H9 (cell line): ENCODE results near the gene WSCD1. TPM values are rescaled to one million over a fixed set of nuclear protein-coding genes. Genes with fewer than 3 reads are reported as not detected.
A peak's percentile ranks its signal among the peaks of the same experiment; 100 is the strongest.

Source experiments
- DNase-seq: peaks from one replicate; pipeline ENCODE4 v3.0.0-alpha.2; 2017
- H2AFZ ChIP-seq: one replicate; pipeline ENCODE4 v1.6.1; 2013; ENCODE audit warnings: mild to moderate bottlenecking, low read length, control low read depth, moderate library complexity
- H2AK5ac ChIP-seq: 2 replicates; pipeline ENCODE4 v1.6.1; 2013; ENCODE audit warnings: low read length, control low read depth, mixed read lengths; ENCODE audit not compliant: insufficient read length
- H2BK120ac ChIP-seq: one replicate; pipeline ENCODE4 v1.6.1; 2013; ENCODE audit warnings: low read depth, mild to moderate bottlenecking, low read length, control low read depth, inconsistent platforms; ENCODE audit not compliant: poor library complexity, severe bottlenecking
- H2BK12ac ChIP-seq: 2 replicates; pipeline ENCODE4 v1.6.1; 2013; ENCODE audit warnings: low read length, control low read depth, mixed read lengths, low read depth; ENCODE audit not compliant: insufficient read length
- H2BK15ac ChIP-seq: 2 replicates; pipeline ENCODE4 v1.6.1; 2013; ENCODE audit warnings: low read depth, low read length, control low read depth
- H2BK20ac ChIP-seq: one replicate; pipeline ENCODE4 v1.6.1; 2013; ENCODE audit warnings: low read depth, mild to moderate bottlenecking, low read length, control low read depth, inconsistent platforms; ENCODE audit not compliant: poor library complexity, severe bottlenecking
- H2BK5ac ChIP-seq: 2 replicates; pipeline ENCODE4 v1.6.1; 2013; ENCODE audit warnings: low read length, control low read depth, mixed read lengths; ENCODE audit not compliant: insufficient read length
- H3K14ac ChIP-seq: 2 replicates; pipeline ENCODE4 v1.6.1; 2013; ENCODE audit warnings: low read length, control low read depth; ENCODE audit not compliant: insufficient read depth
- H3K18ac ChIP-seq: 2 replicates; pipeline ENCODE4 v1.6.1; 2013; ENCODE audit warnings: low read depth, mild to moderate bottlenecking, mixed read lengths, low read length, control low read depth; ENCODE audit not compliant: insufficient read length
- H3K23ac ChIP-seq: 2 replicates; pipeline ENCODE4 v1.6.1; 2013; ENCODE audit warnings: low read length, control low read depth, mixed read lengths, low read depth; ENCODE audit not compliant: insufficient read length
- H3K23me2 ChIP-seq: 2 replicates; pipeline ENCODE4 v1.6.1; 2013; ENCODE audit warnings: low read depth, mild to moderate bottlenecking, mixed read lengths, low read length, control low read depth; ENCODE audit not compliant: insufficient read length, poor library complexity, severe bottlenecking
- H3K27ac ChIP-seq: 2 replicates; pipeline ENCODE4 v1.5.1; 2013; ENCODE audit warnings: low read length, control low read depth, mixed read lengths, low read depth; ENCODE audit not compliant: insufficient read length
- H3K27me3 ChIP-seq: 2 replicates; pipeline ENCODE4 v1.6.1; 2013; ENCODE audit warnings: low read length, control low read depth, inconsistent platforms; ENCODE audit not compliant: insufficient read depth
- H3K4ac ChIP-seq: 2 replicates; pipeline ENCODE4 v1.6.1; 2013; ENCODE audit warnings: low read depth, mild to moderate bottlenecking, control low read depth, inconsistent platforms, low read length, moderate library complexity
- H3K4me1 ChIP-seq: 2 replicates; pipeline ENCODE4 v1.6.1; 2013; ENCODE audit warnings: low read length, control low read depth, inconsistent platforms; ENCODE audit not compliant: insufficient read depth
- H3K4me2 ChIP-seq: 2 replicates; pipeline ENCODE4 v1.6.1; 2013; ENCODE audit warnings: low read length, control low read depth, mixed read lengths; ENCODE audit not compliant: insufficient read length, insufficient read depth
- H3K56ac ChIP-seq: 2 replicates; pipeline ENCODE4 v1.6.1; 2013; ENCODE audit warnings: low read depth, mild to moderate bottlenecking, mixed read lengths, low read length, control low read depth; ENCODE audit not compliant: insufficient read length
- H3K79me1 ChIP-seq: 2 replicates; pipeline ENCODE4 v1.6.1; 2013; ENCODE audit warnings: low read depth, mild to moderate bottlenecking, moderate library complexity, low read length, control low read depth, inconsistent platforms; ENCODE audit not compliant: insufficient read depth, poor library complexity, severe bottlenecking
- H3K79me2 ChIP-seq: 2 replicates; pipeline ENCODE4 v1.6.1; 2013; ENCODE audit warnings: low read length, control low read depth, inconsistent platforms; ENCODE audit not compliant: insufficient read depth
- H3K9ac ChIP-seq: 2 replicates; pipeline ENCODE4 v1.6.1; 2013; ENCODE audit warnings: low read length, control low read depth, mixed read lengths; ENCODE audit not compliant: insufficient read length; ENCODE audit errors: extremely low read depth
- H3K9me3 ChIP-seq: one replicate; pipeline ENCODE4 v1.6.1; 2013; ENCODE audit warnings: low read depth, low read length, inconsistent platforms; ENCODE audit not compliant: control insufficient read depth
- H3T11ph ChIP-seq: one replicate; pipeline ENCODE4 v1.6.1; 2013; ENCODE audit warnings: mild to moderate bottlenecking, low read length, control low read depth, inconsistent platforms
- H4K20me1 ChIP-seq: one replicate; pipeline ENCODE4 v1.6.1; 2013; ENCODE audit not compliant: control insufficient read depth, insufficient read length, insufficient read depth
- H4K5ac ChIP-seq: 2 replicates; pipeline ENCODE4 v1.6.1; 2013; ENCODE audit warnings: low read depth, mild to moderate bottlenecking, mixed read lengths, low read length, control low read depth; ENCODE audit not compliant: insufficient read length
- H4K8ac ChIP-seq: replicated peaks from 2 replicates; pipeline ENCODE4 v1.6.1; 2013; ENCODE audit warnings: low read length, control low read depth, mixed read lengths, low read depth; ENCODE audit not compliant: insufficient read length
- H4K91ac ChIP-seq: 2 replicates; pipeline ENCODE4 v1.6.1; 2013; ENCODE audit warnings: low read depth, mild to moderate bottlenecking, moderate library complexity, mixed read lengths, low read length, control low read depth; ENCODE audit not compliant: insufficient read length
- H3K27ac Mint-ChIP-seq, 3 experiments: 2 replicates in 2 of 3; 3 replicates in 1 of 3; pipeline ENCODE4 v1.8.0; 2020 to 2021; ENCODE audit warnings: mixed read lengths in 3 of 3, mild to moderate bottlenecking in 1 of 3, moderate library complexity in 1 of 3
- H3K27me3 Mint-ChIP-seq: 2 replicates; pipeline ENCODE4 v1.8.0; 2021; ENCODE audit warnings: low read depth, mild to moderate bottlenecking, moderate library complexity, mixed read lengths
- H3K36me3 Mint-ChIP-seq, 3 experiments: 2 replicates in 2 of 3; 3 replicates in 1 of 3; pipeline ENCODE4 v1.8.0; 2020 to 2021; ENCODE audit warnings: low read depth in 3 of 3, mixed read lengths in 3 of 3; ENCODE audit not compliant: insufficient read depth in 1 of 3
- H3K4me1 Mint-ChIP-seq, 2 experiments: 2 replicates each; pipeline ENCODE4 v1.8.0; 2020; ENCODE audit warnings: mixed read lengths in 2 of 2
- H3K4me3 Mint-ChIP-seq, 2 experiments: 2 replicates in 1 of 2; 3 replicates in 1 of 2; pipeline ENCODE4 v1.8.0; 2020 to 2021; ENCODE audit warnings: mild to moderate bottlenecking in 2 of 2, mixed read lengths in 2 of 2, moderate library complexity in 1 of 2
- H3K9me3 Mint-ChIP-seq, 2 experiments: 2 replicates in 1 of 2; 3 replicates in 1 of 2; pipeline ENCODE4 v1.8.0; 2020; ENCODE audit warnings: mild to moderate bottlenecking in 2 of 2, mixed read lengths in 2 of 2, moderate library complexity in 1 of 2
- CTCF ChIP-seq: fragments of 200-600 bp; sonication (generic); conservative IDR thresholded peaks from 3 replicates; pipeline ENCODE4 v1.8.0; 2021; ENCODE audit warnings: antibody characterized with exemption, mild to moderate bottlenecking
- WGBS: extraction: QIAGEN DNeasy Blood & Tissue Kit; methylation state at CpG from one replicate; pipeline ENCODE4 v1.1.7; 2013; ENCODE audit warnings: missing lambda C conversion rate, low lambda C conversion rate, mixed read lengths; ENCODE audit not compliant: insufficient read length; ENCODE audit errors: extremely low coverage; 5-methylcytosine and 5-hydroxymethylcytosine counted together
- total RNA-seq: library from RNA; stranded (reverse); gene quantifications from 2 replicates; pipeline ENCODE4 v1.2.1, GENCODE V29; 2021

The WSCD1 gene
- total RNA-seq, 1 experiment from 2014 or later = 33.6 TPM

GRCh38 chr17:6077752-6078151 is 7.6 kb downstream of the WSCD1 start:
- no CpG with 5 or more reads among the region's 5 CpGs for WGBS

More at GRCh38 chr17:6077752-6078151, 7.6 kb downstream of the WSCD1 start:
- no peak overlapping the region for H3K9ac ChIP-seq
- no peak overlapping the region for H3K14ac ChIP-seq
- Mint-ChIP-seq H3K27ac (peak overlapping the region in 1 of 3 experiments; percentile 54; a peak in 2 of 7 replicates), H3K9me3 (no peaks in the 10 kb centered on the region), H3K4me3 (no peak overlapping the region), H3K27me3 (no peaks in the 10 kb centered on the region; the same call in 1 of the 2 replicates), H3K36me3 (peaks cover 5 to 12% (median 6%) of the 10 kb centered on the region in 3 experiments), H3K4me1 (peaks cover 42 to 43% of the 10 kb centered on the region in 2 experiments)
- no peak overlapping the region for H4K91ac ChIP-seq
- H3K79me1 ChIP-seq = peaks cover 2% of the 10 kb centered on the region
- no peak overlapping the region for H3K18ac ChIP-seq
- H2AFZ ChIP-seq = no peak overlapping the region
- no peak overlapping the region for H2BK120ac ChIP-seq
- no peak overlapping the region for H4K5ac ChIP-seq
- TF ChIP-seq CTCF = no peak
- H3K79me2 ChIP-seq = peaks cover under 1% of the 10 kb centered on the region; the same call in 1 of the 2 replicates
- no peak overlapping the region for H2BK15ac ChIP-seq
- no peak overlapping the region for H3K4me2 ChIP-seq
- no peaks in the 10 kb centered on the region for H3K27me3 ChIP-seq
- no peaks in the 10 kb centered on the region for H3K23me2 ChIP-seq
- H2AK5ac ChIP-seq = no peak overlapping the region
- H4K20me1 ChIP-seq = no peaks in the 10 kb centered on the region
- no peaks in the 10 kb centered on the region for H3K4me1 ChIP-seq
- no peak overlapping the region for H3K23ac ChIP-seq
- H2BK12ac ChIP-seq = no peak overlapping the region
- no peak overlapping the region for H4K8ac ChIP-seq
- H3K4ac ChIP-seq = no peak overlapping the region
- no peak overlapping the region for H3K56ac ChIP-seq
- H2BK20ac ChIP-seq = no peak overlapping the region
- DNase-seq = no peak
- no peak overlapping the region for H3K27ac ChIP-seq
- no peaks in the 10 kb centered on the region for H3K9me3 ChIP-seq
- no peak overlapping the region for H2BK5ac ChIP-seq
- H3T11ph ChIP-seq = no peak overlapping the region
